ENCODE results near the gene BCKDHB.

The BCKDHB gene

GRCh38 chr6:80328652-80329051 lies 222.2 kb downstream of the BCKDHB start:
- DNase-seq (ENCODE audit: low read depth in 2 of 2, low spot score in 1 of 2), result no peak

GRCh38 chr6:80329496-80329895 lies 223.0 kb downstream of the BCKDHB start:
- no peak for DNase-seq (ENCODE audit: low read depth in 2 of 2, low spot score in 1 of 2)

GRCh38 chr6:80330961-80331360 lies 224.5 kb downstream of the BCKDHB start:
- no peak for DNase-seq (ENCODE audit: low read depth in 2 of 2, low spot score in 1 of 2)

- DNase-seq (ENCODE audit: low read depth in 2 of 2, low spot score in 1 of 2), result no peak
Observed at GRCh38 chr6:80331522-80331921, 225.1 kb downstream of the BCKDHB start.

- no peak for DNase-seq (ENCODE audit: low read depth in 2 of 2, low spot score in 1 of 2)
Observed at GRCh38 chr6:80331974-80332373, 225.5 kb downstream of the BCKDHB start.

- DNase-seq (ENCODE audit: low read depth in 2 of 2, low spot score in 1 of 2), result no peak
Observed at GRCh38 chr6:80333342-80333741, 226.9 kb downstream of the BCKDHB start.

- no peak for DNase-seq (ENCODE audit: low read depth in 2 of 2, low spot score in 1 of 2)
Observed at GRCh38 chr6:80335121-80335531, 228.7 kb downstream of the BCKDHB start.

GRCh38 chr6:80336911-80337310 lies 230.4 kb downstream of the BCKDHB start:
- DNase-seq (ENCODE audit: low read depth in 2 of 2, low spot score in 1 of 2), result no peak

GRCh38 chr6:80338201-80338836 lies 231.8 kb downstream of the BCKDHB start:
- DNase-seq (ENCODE audit: low read depth in 2 of 2, low spot score in 1 of 2), result peak; percentile 24

GRCh38 chr6:80339421-80339820 lies 232.9 kb downstream of the BCKDHB start:
- DNase-seq (ENCODE audit: low read depth in 2 of 2, low spot score in 1 of 2), result no peak

GRCh38 chr6:80340280-80340679 lies 233.8 kb downstream of the BCKDHB start:
- no peak for DNase-seq (ENCODE audit: low read depth in 2 of 2, low spot score in 1 of 2)

- DNase-seq (ENCODE audit: low read depth in 2 of 2, low spot score in 1 of 2), result no peak
Observed at GRCh38 chr6:80340686-80341085, 234.2 kb downstream of the BCKDHB start.

GRCh38 chr6:80341330-80341729 lies 234.9 kb downstream of the BCKDHB start:
- no peak for DNase-seq (ENCODE audit: low read depth in 2 of 2, low spot score in 1 of 2)

- no peak for DNase-seq (ENCODE audit: low read depth in 2 of 2, low spot score in 1 of 2)
Observed at GRCh38 chr6:80343511-80343910, 237.0 kb downstream of the BCKDHB start.

GRCh38 chr6:80347101-80347500 lies 240.6 kb downstream of the BCKDHB start:
- no peak for DNase-seq (ENCODE audit: low read depth in 2 of 2, low spot score in 1 of 2)

- no peak for DNase-seq (ENCODE audit: low read depth in 2 of 2, low spot score in 1 of 2)
Observed at GRCh38 chr6:80348263-80348662, 241.8 kb downstream of the BCKDHB start.

- DNase-seq (ENCODE audit: low read depth in 2 of 2, low spot score in 1 of 2), result no peak
Observed at GRCh38 chr6:80356000-80356399, 249.5 kb downstream of the BCKDHB start.

- DNase-seq (ENCODE audit: low read depth in 2 of 2, low spot score in 1 of 2), result no peak
Observed at GRCh38 chr6:80356545-80356944, 250.1 kb downstream of the BCKDHB start.

- DNase-seq (ENCODE audit: low read depth in 2 of 2, low spot score in 1 of 2), result no peak
Observed at GRCh38 chr6:80357081-80357480, 250.6 kb downstream of the BCKDHB start.

GRCh38 chr6:80357674-80358073 lies 251.2 kb downstream of the BCKDHB start:
- no peak for DNase-seq (ENCODE audit: low read depth in 2 of 2, low spot score in 1 of 2)

GRCh38 chr6:80363501-80364122 lies 257.1 kb downstream of the BCKDHB start:
- no peak for DNase-seq (ENCODE audit: low read depth in 2 of 2, low spot score in 1 of 2)

GRCh38 chr6:80364149-80364548 lies 257.7 kb downstream of the BCKDHB start:
- no peak for DNase-seq (ENCODE audit: low read depth in 2 of 2, low spot score in 1 of 2)

- DNase-seq (ENCODE audit: low read depth in 2 of 2, low spot score in 1 of 2), result no peak
Observed at GRCh38 chr6:80366051-80366450, 259.6 kb downstream of the BCKDHB start.

All from stimulated activated CD8-positive, alpha-beta memory T cell treated with anti-CD3 and anti-CD28 coated beads, Interleukin-4, amount 100 ng/mL, for 4 hours (primary cell).